DLD1 (cell line): ENCODE data around the gene OARD1.

Experiments
- in situ Hi-C: cut with HindIII; loops from 2 replicates; pipeline ENCODE4 v1.10.0; 2017; ENCODE audit warnings: low sequenced_read_pairs

OARD1 gene

GRCh38 chr6:41050536-41050935 is 21.6 kb downstream of the OARD1 start:
- in situ Hi-C loops, result no loop called here

GRCh38 chr6:41049955-41050354 is 22.2 kb downstream of the OARD1 start:
- in situ Hi-C loops, result no loop called here

GRCh38 chr6:41049521-41049920 is 22.6 kb downstream of the OARD1 start:
- in situ Hi-C loops, result no loop called here

DNA sequence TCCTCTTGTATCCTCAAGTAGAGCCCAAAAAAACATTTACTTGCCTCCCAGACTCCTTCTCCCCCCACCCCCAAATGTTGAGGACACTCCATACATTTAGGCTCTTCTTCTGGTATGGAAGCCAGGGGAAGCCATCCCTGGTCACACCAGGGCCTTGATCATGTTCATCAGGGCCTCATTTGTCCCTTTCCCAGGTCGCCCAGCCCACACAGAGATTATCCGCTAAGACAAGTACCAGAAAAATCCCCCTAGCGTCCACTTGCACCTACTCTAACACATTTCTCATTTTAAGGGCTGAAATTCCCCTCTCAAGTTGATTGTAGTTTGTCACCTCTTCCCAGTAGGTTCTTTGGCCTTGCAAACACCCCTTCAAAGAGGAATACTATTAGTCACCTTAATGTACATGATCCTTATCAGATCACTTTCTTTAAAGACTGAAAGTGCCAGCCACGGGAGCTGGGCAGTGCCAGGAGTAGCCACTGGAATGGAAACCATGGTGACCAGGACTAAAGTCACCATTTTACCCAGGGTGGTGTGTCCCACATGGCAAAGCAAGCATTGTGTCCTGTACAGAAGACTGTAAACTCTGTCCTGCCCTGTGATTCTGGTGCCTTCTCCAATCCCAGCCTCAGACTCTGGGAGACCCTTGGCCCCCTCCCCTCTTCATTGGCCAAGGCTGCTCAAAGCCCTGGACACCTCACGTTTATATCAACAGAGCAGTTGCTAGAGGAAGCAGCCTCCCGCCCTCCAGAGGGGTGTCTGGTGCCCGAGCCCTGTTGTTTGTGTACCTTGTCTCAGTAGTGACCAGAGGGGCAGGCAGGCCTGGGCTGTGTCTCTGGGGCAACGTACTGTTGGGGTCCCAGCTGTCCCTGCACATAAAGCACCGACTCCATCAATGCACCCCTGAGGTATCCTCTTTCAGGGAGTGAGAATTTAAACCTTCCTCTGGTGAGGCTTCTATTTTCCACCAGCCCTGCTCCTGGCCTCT is 24.1 kb downstream of the OARD1 start:
- in situ Hi-C loops, result no loop called here

- in situ Hi-C loops, result no loop called here
Observed at GRCh38 chr6:41047306-41047705, 24.9 kb downstream of the OARD1 start.

DNA sequence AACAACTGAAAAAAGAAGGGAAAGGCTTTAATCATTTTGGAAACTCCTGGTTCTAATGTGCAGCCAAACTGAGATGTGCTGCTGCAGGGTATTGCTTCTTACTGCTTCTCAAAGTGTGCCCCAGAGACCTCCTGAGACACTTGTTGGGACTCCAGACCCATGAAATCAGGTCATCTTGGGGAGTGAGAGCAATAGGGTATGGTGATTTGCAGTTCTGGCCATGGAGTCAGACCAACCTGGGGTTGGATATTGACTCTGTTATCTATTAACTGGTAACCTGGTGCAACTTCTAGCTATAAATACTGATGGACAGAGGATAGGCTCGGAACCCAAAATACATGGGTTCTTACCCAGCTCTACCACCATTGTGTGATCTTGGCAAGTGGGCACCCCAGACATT is 26.1 kb downstream of the OARD1 start:
- in situ Hi-C loops, result no loop called here

GRCh38 chr6:41045664-41046063 is 26.5 kb downstream of the OARD1 start:
- in situ Hi-C loops, result no loop called here

- in situ Hi-C loops, result no loop called here
Observed at GRCh38 chr6:41043151-41043550, 29.0 kb downstream of the OARD1 start.

- in situ Hi-C loops, result no loop called here
Observed at GRCh38 chr6:41042226-41043055, 29.7 kb downstream of the OARD1 start, which contains the start of gene TSPO2. TSS of gene TSPO2 (plus strand) at chr6:41042467. CDS start at chr6:41042986, 519 bp downstream.

DNA sequence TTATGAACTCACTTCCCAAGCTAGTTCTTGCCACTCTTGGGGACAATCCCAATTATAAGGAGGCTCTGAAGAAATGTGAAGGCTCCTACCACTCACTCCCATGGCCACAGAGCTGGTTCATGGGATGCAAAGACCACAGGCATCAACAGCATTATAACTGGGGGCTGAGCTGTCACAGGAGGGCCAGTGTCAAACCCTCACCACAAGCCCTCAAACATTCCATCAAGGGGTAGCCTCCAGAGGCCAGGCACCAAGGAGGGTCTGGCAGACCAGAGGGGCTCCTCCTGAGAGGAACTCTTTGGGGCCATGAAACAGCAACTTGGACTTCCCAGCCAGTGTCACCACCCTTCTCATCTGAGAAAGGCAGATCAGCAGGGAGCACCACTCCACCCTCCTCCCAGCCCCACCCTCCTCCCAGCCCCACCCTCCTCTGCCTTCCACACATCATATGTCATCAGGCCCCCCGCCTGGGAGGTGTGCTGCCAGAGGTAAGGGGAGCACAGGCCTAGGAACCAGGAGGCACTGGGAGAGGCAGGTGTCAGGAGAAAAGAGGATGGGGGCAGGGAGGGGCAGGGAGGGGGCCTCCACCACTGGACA is 31.1 kb downstream of the OARD1 start:
- in situ Hi-C loops, result no loop called here

- in situ Hi-C loops, result no loop called here
Observed at GRCh38 chr6:41040101-41040939, 31.8 kb downstream of the OARD1 start.

GRCh38 chr6:41039060-41039998 is 32.8 kb downstream of the OARD1 start, which contains the start of gene UNC5CL:
TSS of gene UNC5CL (minus strand) at chr6:41039221. CDS start at chr6:41035074, 4,147 bp downstream.
- in situ Hi-C loops, result no loop called here

DNA sequence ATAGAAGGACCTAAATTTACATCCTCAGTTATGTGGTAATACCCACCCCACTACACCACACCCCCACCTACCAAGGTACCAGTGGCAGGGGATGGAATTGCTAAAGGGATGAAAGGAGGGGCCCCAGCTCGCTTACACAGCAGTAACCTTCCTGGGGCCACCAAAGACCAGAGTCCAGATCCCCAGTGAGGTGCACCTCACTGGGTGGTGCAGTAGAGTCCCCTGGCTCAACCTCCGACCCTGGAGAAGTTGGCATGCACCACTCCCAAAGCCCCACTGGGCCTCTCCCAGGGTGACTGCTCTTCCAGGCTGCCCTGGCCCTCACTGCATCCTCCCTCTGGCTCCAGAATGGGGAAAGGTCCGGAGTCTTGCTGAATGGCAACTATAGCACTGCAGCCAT is 34.0 kb downstream of the OARD1 start:
- in situ Hi-C loops, result no loop called here

GRCh38 chr6:41037107-41037900 is 34.9 kb downstream of the OARD1 start:
- in situ Hi-C loops, result no loop called here

DNA sequence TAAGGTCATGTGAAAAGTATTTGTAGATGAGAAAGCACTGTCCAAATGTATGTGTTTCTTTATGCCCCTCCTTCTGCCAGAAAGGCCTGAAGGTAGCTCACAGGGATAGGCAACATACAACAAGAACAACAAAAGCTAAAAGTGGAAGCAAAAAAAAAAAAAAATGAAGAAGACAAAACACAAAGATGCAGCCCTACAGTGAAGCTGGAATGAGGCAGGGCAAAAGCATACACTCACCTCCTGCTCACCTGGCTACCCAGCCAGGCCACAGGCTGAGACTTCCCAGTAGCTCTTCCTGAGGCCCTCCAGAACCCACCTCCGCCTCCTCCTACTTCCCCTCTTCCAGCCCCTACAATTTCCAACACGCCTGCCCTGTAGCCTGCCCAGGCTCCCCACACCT is 35.6 kb downstream of the OARD1 start:
- in situ Hi-C loops, result no loop called here

DNA sequence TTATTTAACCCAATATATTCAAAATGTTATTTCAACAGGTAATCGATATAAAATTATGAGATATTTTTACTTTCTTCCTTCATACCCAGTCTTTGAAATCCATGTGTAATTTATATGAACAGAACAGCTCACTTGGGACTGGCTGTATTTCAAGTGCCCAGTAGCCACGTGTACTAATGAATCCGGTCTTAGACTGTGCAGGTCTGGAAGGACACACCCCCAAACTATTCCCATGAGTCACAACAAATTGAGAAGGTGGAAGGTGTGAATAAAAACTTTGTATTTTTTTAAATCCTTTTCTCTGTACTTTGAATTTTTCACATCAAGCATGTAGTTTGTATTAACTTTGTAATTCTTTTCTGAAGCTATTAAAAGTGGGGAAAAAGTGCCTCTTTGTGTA is 36.0 kb downstream of the OARD1 start:
- in situ Hi-C loops, result no loop called here

GRCh38 chr6:41033776-41034175 is 38.4 kb downstream of the OARD1 start:
- in situ Hi-C loops, result no loop called here

- in situ Hi-C loops, result no loop called here
Observed at GRCh38 chr6:41032830-41033229, 39.3 kb downstream of the OARD1 start.
